CMK (cell line): Measurements from ENCODE around the gene SH3BGRL.
A peak's percentile ranks its signal among the peaks of the same experiment; 100 is the strongest.

Source experiments
- DNase-seq: peaks from one replicate; pipeline ENCODE4 v3.0.0-alpha.2; 2010; ENCODE audit warnings: low read depth

The SH3BGRL gene

GRCh38 chrX:81201671-81202455 lies at the start of gene SH3BGRL, which contains the start of gene HMGN5:
TSS of gene SH3BGRL (plus strand) at chrX:81202102. CDS start at chrX:81202201, 99 bp downstream.
TSS of gene HMGN5 (minus strand) at chrX:81201913. CDS start at chrX:81121549, 80,364 bp downstream.
- peak; percentile 70 for DNase-seq

GRCh38 chrX:81168391-81168790 lies 33.5 kb upstream of the SH3BGRL start:
- DNase-seq = no peak

GRCh38 chrX:81174286-81174685 lies 27.6 kb upstream of the SH3BGRL start:
- DNase-seq = no peak

- no peak for DNase-seq
Measured at GRCh38 chrX:81195259-81195658, 6.6 kb upstream of the SH3BGRL start.

GRCh38 chrX:81195712-81196111 lies 6.2 kb upstream of the SH3BGRL start:
- DNase-seq = peak; percentile 35

GRCh38 chrX:81201071-81201470 lies 831 bp upstream of the SH3BGRL start:
- DNase-seq = no peak

- no peak for DNase-seq
Measured at GRCh38 chrX:81202456-81202819, 536 bp downstream of the SH3BGRL start.

- no peak for DNase-seq
Measured at GRCh38 chrX:81202943-81203342, 1.0 kb downstream of the SH3BGRL start.

- no peak for DNase-seq
Measured at GRCh38 chrX:81205551-81205950, 3.6 kb downstream of the SH3BGRL start.

GRCh38 chrX:81206476-81206875 lies 4.6 kb downstream of the SH3BGRL start:
- DNase-seq = no peak

- peak; percentile 25 for DNase-seq
Measured at GRCh38 chrX:81208916-81209315, 7.0 kb downstream of the SH3BGRL start.

GRCh38 chrX:81215685-81216084 lies 13.8 kb downstream of the SH3BGRL start:
- DNase-seq = no peak

GRCh38 chrX:81229229-81229628 lies 27.3 kb downstream of the SH3BGRL start:
- DNase-seq = no peak

- no peak for DNase-seq
Measured at GRCh38 chrX:81229901-81230300, 28.0 kb downstream of the SH3BGRL start.

GRCh38 chrX:81231476-81231875 lies 29.6 kb downstream of the SH3BGRL start:
- DNase-seq = no peak

GRCh38 chrX:81232218-81232617 lies 30.3 kb downstream of the SH3BGRL start:
- no peak for DNase-seq

GRCh38 chrX:81237516-81237915 lies 35.6 kb downstream of the SH3BGRL start:
- DNase-seq = no peak

GRCh38 chrX:81238166-81238565 lies 36.3 kb downstream of the SH3BGRL start:
- DNase-seq = no peak

GRCh38 chrX:81240701-81241331 lies 38.9 kb downstream of the SH3BGRL start:
- no peak for DNase-seq

GRCh38 chrX:81241753-81242152 lies 39.9 kb downstream of the SH3BGRL start:
- no peak for DNase-seq

GRCh38 chrX:81255876-81256275 lies 54.0 kb downstream of the SH3BGRL start:
- no peak for DNase-seq

- no peak for DNase-seq
Measured at GRCh38 chrX:81257817-81258216, 55.9 kb downstream of the SH3BGRL start.

GRCh38 chrX:81259020-81259713 lies 57.3 kb downstream of the SH3BGRL start:
- DNase-seq = no peak
